Activated CD4-positive, CD25-positive, alpha-beta regulatory T cell treated with anti-CD3 and anti-CD28 coated beads, Interleukin-2, amount 50 U/mL, for 16 hours (primary cell): ENCODE measurements around the gene MS4A10.
A peak's percentile ranks its signal among the peaks of the same experiment; 100 is the strongest.

ENCODE experiments used
- DNase-seq: peaks from one replicate; pipeline ENCODE4 v3.0.0-alpha.2; 2020; ENCODE audit warnings: low read depth, low spot score

The MS4A10 gene

DNA sequence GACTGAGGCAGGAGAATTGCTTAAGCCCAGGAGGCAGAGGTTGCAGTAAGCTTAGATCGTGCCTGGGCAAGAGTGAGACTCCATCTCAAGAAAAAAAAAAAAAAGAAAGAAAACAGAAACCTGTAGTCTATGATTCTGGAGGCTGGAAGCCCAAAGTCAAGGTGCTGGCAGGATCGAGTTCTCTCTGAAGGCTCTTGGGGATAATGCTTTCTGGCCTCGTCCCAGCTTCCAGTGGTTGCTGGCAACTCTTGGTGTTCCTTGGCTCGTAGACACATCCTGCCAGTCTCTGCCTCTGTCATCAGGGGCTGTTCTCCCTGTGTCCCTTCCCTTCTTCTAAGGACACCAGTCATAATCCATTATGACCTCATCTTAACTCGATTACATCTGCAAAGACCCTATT, 40.0 kb downstream of the MS4A10 start:
- DNase-seq: no peak

DNA sequence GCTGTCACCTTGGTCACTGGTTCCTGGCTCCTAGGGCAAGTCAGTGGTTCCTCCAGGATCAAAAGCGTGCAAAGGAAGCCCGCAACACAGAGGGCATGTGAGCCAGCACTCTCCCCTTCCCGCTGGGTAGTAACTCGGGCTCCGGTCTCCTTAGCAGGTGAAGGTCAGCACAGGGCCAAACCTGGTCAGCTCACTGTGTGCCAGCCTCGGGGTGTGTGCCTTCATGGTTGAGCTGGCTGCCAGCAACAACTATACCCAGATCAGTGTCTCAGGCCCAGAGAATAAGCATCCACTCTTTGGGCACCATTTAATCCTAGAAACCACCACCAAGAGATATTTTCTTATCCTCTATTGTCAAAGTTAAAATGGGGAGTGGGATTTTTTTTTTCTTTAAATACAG, 40.7 kb downstream of the MS4A10 start:
- no peak for DNase-seq

DNA sequence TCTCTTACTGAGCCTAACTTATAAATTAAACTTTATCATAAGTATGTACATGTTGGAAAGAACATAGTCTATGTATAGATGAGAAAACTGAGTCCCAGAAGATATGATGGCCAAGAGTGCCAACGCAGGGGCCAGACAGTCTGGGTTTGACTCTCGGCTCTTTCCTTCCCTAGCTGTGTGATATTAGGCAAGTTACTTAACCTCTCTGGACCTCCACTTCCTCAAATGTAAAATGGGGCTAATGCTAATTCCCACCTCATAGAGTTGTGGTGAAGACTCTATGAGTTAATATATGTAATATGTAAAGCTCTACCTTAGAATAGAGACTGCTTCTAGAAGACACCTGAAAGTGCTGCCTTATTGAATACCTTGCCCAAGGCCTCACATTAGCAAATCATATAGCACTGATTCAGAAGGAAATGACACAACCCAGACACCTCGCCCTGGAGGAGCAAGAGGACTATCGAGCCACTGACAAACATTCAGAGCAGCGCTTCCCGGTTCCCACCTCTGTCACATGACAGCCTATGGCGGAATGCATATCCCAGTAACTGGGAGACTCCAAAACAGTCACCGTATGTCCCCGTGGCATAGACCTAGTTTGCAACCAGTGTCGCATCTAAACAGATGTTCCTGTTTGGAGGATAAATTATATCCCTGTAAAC, 45.5 kb downstream of the MS4A10 start:
- DNase-seq: no peak

GRCh38 chr11:60831143-60831500, 46.0 kb downstream of the MS4A10 start:
- DNase-seq: peak; percentile 66

DNA sequence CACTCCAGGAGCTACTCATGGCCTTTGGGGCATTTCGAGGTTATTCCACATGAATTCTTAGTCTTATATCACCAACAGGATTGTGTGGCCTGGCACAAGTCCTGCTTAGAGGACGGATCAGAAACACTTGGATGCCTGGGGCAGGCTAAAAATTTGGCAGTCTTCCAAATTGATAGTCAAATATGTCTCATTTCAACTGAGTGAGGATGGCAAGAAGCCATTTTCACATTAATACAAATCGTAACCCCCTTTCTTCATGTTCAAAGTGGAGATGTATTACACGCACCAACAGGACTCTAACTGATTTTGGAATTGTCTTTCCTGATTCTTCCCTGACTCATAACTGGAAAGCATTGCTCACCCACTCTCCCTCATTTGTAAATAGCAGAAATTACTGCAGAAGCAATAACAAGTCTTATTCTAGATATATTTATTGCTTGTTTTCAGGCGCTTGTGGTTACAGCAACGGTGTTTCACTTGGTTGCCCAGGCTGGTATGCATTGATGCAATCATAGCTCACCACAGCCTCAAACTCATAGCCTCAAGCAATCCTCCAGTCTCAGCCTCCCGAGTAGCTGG, 46.5 kb downstream of the MS4A10 start:
- DNase-seq: no peak

DNA sequence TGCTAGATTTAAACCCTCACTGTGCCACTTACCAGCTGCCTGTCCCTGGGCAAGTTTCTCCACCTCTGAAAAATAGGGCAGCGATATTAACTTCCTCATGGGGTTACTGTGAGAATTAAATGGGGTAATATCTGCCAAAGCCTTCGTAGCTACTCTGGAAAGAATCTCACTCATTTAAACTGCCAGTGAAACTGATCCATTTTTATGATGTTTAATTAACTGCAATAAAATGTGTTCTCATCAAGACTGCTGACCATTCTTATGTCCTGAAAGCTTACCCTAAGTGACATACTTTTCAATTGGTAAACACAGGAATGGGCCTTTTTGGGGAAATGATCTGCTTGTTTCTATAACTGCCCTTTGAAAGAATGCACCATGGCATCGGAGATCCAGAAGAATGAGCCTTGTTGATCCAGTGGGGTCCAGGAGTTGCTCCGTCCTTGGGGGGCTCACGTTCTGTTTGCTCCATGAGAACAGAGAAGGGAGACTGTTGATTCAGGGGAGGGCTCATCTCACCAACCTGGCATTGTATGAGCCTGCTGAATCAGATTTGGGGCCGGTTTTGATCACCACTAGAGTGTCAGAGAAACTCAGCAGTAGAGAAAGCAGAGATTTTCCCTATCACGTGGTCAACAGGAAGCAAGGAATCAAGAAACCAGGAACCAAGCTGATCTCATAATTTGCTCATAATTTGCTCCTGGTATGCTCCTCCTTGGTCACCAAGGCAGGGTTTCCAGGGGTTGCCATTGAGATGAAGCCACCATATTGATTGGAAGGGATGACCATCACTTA, 49.8 kb downstream of the MS4A10 start:
- DNase-seq: no peak

DNA sequence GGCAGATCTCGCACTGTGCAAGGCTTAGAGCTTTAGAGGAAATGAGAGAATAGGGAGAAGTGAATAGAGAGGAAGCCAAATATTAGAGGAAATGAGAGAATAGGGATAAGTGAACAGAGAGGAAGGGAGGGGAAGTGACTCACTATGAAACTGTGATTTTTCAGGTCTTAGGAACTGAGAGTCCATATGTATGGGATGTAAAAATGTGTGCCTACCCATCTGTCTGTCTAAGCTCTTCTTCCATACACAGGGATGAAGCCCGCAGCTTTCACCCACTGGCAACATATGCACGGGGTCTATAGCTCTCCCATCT, 50.4 kb downstream of the MS4A10 start:
- no peak for DNase-seq

DNA sequence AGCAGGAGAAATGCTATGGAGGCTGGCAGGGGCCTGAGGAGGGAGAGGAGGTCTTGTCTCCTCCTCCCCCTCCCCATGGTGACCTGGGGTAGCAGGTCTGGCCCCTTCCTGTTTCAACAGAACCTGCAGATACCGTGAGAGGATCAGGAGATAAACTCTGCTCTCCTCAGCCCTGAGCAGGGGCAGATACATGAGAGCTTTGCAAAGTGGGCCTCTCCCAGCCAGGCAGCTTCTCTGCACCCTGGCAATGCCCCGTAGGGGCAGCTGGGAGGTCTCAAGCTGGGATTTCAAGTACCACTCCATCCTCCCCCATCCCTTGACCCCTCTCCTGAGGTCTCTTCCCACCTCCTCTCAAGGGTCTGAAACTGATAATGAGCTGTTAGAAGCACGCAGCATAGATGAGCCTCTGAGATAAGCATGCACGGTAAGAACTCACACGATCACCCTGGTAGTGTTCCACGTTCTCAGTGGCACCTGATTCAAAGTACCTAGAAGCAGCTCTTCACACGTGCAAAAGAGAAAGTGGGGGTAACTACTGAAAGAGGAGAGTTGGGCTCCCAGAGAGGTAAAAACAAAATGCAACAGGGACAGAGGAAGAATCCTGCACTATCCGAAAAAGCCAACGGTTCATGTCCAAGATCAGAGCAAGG, 51.9 kb downstream of the MS4A10 start:
- DNase-seq: no peak

DNA sequence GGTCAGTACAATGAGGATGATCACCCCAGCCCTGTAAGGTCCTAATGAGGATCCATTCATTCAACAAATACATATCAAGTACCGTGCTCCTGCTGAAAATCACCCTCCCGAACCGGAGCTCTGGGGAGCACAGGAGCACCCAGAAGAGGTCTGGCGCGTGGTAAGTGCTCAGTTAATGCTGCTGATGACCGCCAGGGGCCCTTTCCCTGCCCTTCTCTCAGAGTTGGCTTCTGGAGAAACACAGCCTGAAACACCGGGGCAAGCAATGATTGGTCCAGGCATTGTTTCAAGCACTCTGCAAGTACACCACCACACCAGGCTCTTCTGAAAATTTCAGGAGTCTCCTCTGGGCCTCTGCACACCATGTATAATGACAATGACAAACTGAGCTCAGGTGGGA, 53.0 kb downstream of the MS4A10 start:
- DNase-seq: no peak

DNA sequence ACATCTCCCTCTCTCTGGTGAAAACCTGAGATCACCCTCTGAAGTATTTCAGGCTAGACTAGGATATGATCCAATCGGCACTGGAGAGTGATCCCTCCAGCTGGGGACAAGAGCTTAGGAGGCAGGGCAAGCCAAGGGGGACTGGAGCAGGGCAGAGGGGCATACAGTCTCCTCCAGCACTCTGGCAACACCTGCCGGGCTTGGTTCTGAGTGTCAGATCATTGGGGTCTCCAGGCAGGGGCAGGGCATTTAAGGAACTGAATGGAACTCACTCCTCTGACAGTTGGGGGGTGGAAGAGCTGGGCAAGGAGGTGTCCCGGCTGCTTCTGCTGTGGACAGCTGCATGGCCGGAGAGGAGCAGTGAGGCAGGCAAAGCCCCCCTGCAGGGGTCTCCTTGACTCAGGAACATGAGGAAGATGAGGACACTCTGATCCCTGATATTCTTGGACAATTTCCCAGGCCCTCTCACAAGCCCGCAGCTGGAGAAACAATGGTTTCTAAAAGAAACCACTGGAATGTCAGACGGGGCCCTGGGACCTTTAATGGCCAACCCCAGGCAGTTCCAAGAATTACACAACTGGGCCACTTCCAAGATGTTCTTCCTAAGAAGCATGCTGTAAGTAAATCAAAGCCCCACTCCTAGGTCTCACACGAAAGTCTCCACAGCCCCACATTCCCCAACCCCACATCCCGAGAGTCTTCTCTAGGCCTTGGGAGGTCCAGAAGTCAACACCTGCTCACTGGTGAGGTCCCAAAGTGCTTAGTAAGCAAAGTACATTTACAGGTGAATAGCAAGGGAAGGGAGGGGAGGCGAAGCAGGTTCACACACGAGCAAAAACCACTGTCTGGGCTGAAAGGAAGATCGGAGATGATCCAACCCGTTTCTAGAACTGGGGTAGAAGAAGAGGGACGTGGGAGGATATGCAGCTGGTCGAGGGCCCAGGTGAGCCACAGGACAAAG, 55.6 kb downstream of the MS4A10 start:
- DNase-seq: no peak

- DNase-seq: peak; percentile 97
Measured at GRCh38 chr11:60841797-60842667, 56.9 kb downstream of the MS4A10 start, which contains the start of gene CCDC86. Gene CCDC86, plus strand, starts transcription at chr11:60842113. Its CDS starts 12 bp downstream, at chr11:60842125.

GRCh38 chr11:60842668-60843600, 57.8 kb downstream of the MS4A10 start:
- no peak for DNase-seq

- DNase-seq: no peak
Measured at GRCh38 chr11:60844045-60844869, 59.1 kb downstream of the MS4A10 start.

GRCh38 chr11:60844870-60845221, 59.7 kb downstream of the MS4A10 start:
- no peak for DNase-seq

- DNase-seq: no peak
Measured at GRCh38 chr11:60845338-60845737, 60.2 kb downstream of the MS4A10 start.

DNA sequence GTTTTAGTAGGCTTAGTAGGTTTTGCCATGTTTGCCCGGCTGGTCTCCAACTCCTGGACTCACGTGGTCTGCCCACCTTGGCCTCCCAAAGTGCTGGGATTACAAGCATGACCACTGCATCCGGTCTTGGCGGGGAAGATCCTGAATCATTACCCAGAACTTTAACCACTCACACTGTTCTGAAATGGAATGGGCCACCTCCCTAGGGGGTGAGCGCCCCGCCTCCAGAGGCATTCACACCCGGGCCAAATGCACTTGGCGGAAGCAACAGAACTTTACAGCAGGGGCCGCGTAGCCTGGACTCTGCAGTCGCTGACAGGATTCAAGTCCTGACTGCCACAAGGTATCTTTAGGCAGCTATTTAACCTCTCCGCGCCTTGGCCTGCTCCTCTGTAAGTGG, 62.1 kb downstream of the MS4A10 start:
- no peak for DNase-seq

GRCh38 chr11:60847896-60848295, 62.8 kb downstream of the MS4A10 start:
- no peak for DNase-seq

- no peak for DNase-seq
Measured at GRCh38 chr11:60848714-60849151, 63.6 kb downstream of the MS4A10 start.
